Tibial artery (tissue), 4 donors: ENCODE data around the gene DMTF1.

Experiments
- DNase-seq, 2 donors: peaks; one replicate each; pipeline ENCODE4 v3.0.0-alpha.2; 2019
- H3K27ac ChIP-seq, 2 donors: fragments of 200-600 bp; sonication (generic) in 1 of 2; 1 replicate in 1 of 2; 2 replicates in 1 of 2; pipeline ENCODE4 v1.5.1; 2018 to 2019; ENCODE audit warnings: mild to moderate bottlenecking in 1 of 2
- H3K27me3 ChIP-seq, 2 donors: fragments of 200-600 bp; sonication (generic) in 1 of 2; one replicate each; pipeline versions ENCODE4 v1.5.1 to v1.6.0; 2016 to 2019
- H3K36me3 ChIP-seq, 3 donors: fragments of 200-600 bp; sonication (generic) in 2 of 3; one replicate each; pipeline ENCODE4 v1.5.1; 2016 to 2019; ENCODE audit warnings: mild to moderate bottlenecking in 2 of 3
- H3K4me1 ChIP-seq, 4 donors: fragments of 200-600 bp; sonication (generic) in 2 of 4; 1 replicate in 3 of 4; 2 replicates in 1 of 4; pipeline ENCODE4 v1.5.1; 2016 to 2019
- H3K4me3 ChIP-seq, 2 donors: fragments of 200-600 bp; sonication (generic) in 1 of 2; 1 replicate in 1 of 2; 2 replicates in 1 of 2; pipeline ENCODE4 v1.5.1; 2018 to 2019; ENCODE audit warnings: mild to moderate bottlenecking in 2 of 2
- H3K9me3 ChIP-seq, 3 donors: fragments of 200-600 bp; sonication (generic) in 1 of 3; one replicate each; pipeline ENCODE4 v1.5.1; 2016 to 2019
- CTCF ChIP-seq, 2 experiments: fragments of 200-600 bp in 1 of 2; fragments of 450-650 bp in 1 of 2; IDR thresholded peaks; one replicate each; pipeline ENCODE4 v1.5.1; 2017 to 2019; ENCODE audit warnings: antibody characterized with exemption in 2 of 2, mild to moderate bottlenecking in 1 of 2, moderate library complexity in 1 of 2
- intact Hi-C: fragments of 100-400 bp; cut with DNase I; formaldehyde crosslinking; loops from one replicate; pipeline ENCODE4 v1.15.0; 2023; ENCODE audit warnings: low total_unique reads

Gene DMTF1

DNA sequence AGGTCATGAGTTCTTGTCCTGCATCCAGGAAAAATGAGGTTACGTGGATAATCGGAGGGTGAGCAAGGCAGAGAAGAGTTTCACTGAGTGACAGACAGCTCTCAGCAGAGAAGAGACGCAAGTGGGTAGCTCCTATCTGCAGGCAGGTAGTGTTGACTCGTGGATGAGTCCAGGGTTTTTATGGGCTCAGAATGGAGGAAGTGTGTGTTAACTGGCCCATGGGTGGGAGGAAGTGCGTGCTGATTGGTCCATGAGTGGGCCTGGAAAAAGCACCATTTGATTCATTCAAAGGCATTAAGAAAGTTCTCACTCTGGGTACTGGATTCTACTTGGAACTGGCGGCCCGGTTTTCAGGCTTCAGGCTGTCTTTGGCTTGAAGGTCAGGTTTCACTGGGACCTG, 4.8 kb upstream of the DMTF1 start:
- Histone ChIP-seq H3K4me3 (no peak overlapping the region), H3K27ac (no peak overlapping the region), H3K9me3 (no peaks in the 10 kb centered on the region), H3K36me3 (no peaks in the 10 kb centered on the region), H3K27me3 (no peaks in the 10 kb centered on the region), H3K4me1 (peaks cover 0 to 9% (median 0%) of the 10 kb centered on the region in 4 donors)
- DNase-seq, result no peak
- no peak for TF ChIP-seq CTCF (IDR thresholded peaks at IDR 0.05)
- intact Hi-C loops, result loop anchor here (5.0 kb wide), 1 partner anchor 220 kb away; no protein-coding TSS in a partner anchor

GRCh38 chr7:87148332-87148955, 3.8 kb upstream of the DMTF1 start:
- no peak overlapping the region for H3K27ac ChIP-seq
- H3K36me3 ChIP-seq, result no peaks in the 10 kb centered on the region
- H3K27me3 ChIP-seq, result no peaks in the 10 kb centered on the region
- intact Hi-C loops, result loop anchor here (5.0 kb wide), 1 partner anchor 221 kb away; no protein-coding TSS in a partner anchor
- H3K9me3 ChIP-seq, result no peaks in the 10 kb centered on the region
- no peak for DNase-seq
- no peak overlapping the region for H3K4me3 ChIP-seq
- H3K4me1 ChIP-seq, result peaks cover 0 to 9% (median 0%) of the 10 kb centered on the region in 4 donors
- TF ChIP-seq CTCF (IDR thresholded peaks at IDR 0.05), result peak; percentile 29 to 43

- H3K27me3 ChIP-seq, result no peaks in the 10 kb centered on the region
- peak overlapping the region; percentile 99 for H3K27ac ChIP-seq
- intact Hi-C loops, result loop anchor here (5.0 kb wide), 1 partner anchor 94 kb away; the partner anchor contains the start of gene ELAPOR2
- H3K9me3 ChIP-seq, result no peaks in the 10 kb centered on the region
- peak overlapping the region; percentile 85 for H3K4me3 ChIP-seq
- no peak for DNase-seq
- no peaks in the 10 kb centered on the region for H3K36me3 ChIP-seq
- no peak for TF ChIP-seq CTCF (IDR thresholded peaks at IDR 0.05)
- peaks cover 0 to 35% (median 16%) of the 10 kb centered on the region in 4 donors for H3K4me1 ChIP-seq
Measured at GRCh38 chr7:87151002-87151728, 1.1 kb upstream of the DMTF1 start.

- intact Hi-C loops, result loop anchor here (5.0 kb wide), 1 partner anchor 94 kb away; the partner anchor contains the start of gene ELAPOR2
- H3K27ac ChIP-seq, result peak overlapping the region; percentile 99
- peaks cover 0 to 41% (median 21%) of the 10 kb centered on the region in 4 donors for H3K4me1 ChIP-seq
- H3K4me3 ChIP-seq, result peak overlapping the region; percentile 85
- TF ChIP-seq CTCF (IDR thresholded peaks at IDR 0.05), result no peak
- no peak for DNase-seq
- no peaks in the 10 kb centered on the region for H3K9me3 ChIP-seq
- H3K36me3 ChIP-seq, result no peaks in the 10 kb centered on the region
- H3K27me3 ChIP-seq, result no peaks in the 10 kb centered on the region
Measured at GRCh38 chr7:87151729-87152111, 533 bp upstream of the DMTF1 start.

DNA sequence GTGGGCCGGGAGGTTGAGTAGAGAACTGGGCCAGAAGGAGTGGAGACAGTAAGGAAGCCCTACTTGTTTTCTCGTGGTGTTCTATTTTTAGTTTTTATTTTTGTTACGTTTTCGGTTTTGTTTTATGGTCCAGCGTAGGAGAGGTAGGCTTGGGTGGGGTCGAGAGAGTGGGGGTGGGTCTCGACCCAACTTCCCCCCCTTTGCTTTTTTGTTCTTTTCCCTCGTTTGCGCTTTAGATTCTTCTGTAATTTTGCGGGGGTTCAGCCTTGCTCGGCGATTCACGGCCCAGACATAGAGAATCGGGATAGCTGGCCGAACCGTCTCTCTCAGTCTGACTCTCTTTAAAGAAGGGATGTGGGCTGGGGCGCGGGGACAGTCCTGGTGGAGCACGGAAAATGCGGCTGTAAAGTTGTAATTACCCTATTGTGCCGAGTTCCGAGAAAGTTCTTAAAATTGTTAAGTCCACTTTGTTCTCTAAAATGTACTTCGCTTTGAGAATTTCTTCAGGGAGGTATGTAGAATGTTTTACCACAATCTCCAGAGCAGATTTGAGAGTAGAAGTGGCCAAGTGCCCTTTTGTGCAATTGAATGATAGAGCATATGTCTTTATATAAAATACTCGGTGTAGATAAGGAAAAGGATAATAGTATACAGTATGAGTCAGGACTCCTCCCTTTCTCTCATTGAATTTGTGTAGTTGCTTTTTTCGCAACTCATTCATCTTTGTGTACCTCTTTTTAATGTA, 816 bp downstream of the DMTF1 start:
- TF ChIP-seq CTCF (IDR thresholded peaks at IDR 0.05), result no peak
- Histone ChIP-seq H3K9me3 (no peaks in the 10 kb centered on the region), H3K27ac (peak overlapping the region; percentile 99), H3K4me3 (peak overlapping the region; percentile 85), H3K27me3 (no peaks in the 10 kb centered on the region), H3K4me1 (peaks cover 0 to 55% (median 28%) of the 10 kb centered on the region in 4 donors), H3K36me3 (no peaks in the 10 kb centered on the region)
- peak; percentile 38 to 60 for DNase-seq
- intact Hi-C loops, result loop anchor here (5.0 kb wide), 1 partner anchor 96 kb away; the partner anchor contains the start of gene ELAPOR2
